ENCODE results near the gene CPLX1.

GRCh38 chr4:742096-742741, 83.7 kb downstream of the CPLX1 start:
- TF ChIP-seq POLR2AphosphoS5 (IDR thresholded peaks at IDR 0.05; ENCODE audit: low read depth, low read length): no peak
- TF ChIP-seq POLR2A (IDR thresholded peaks at IDR 0.05; ENCODE audit: low read depth, low read length): no peak
- no peak for TF ChIP-seq TAF1 (IDR thresholded peaks at IDR 0.05; ENCODE audit: low read depth, low read length)

Data from GM12891 (cell line).